Brain microvascular endothelial cell (primary cell): Measurements from ENCODE around the gene DCC.

Source experiments
- DNase-seq: peaks from one replicate; pipeline ENCODE4 v3.0.0-alpha.2; 2020
- H3K27ac ChIP-seq: fragments of 250-450 bp; sonication (Bioruptor Pico); 2 replicates; pipeline ENCODE4 v1.5.1; 2020; ENCODE audit warnings: mild to moderate bottlenecking, moderate library complexity
- H3K27me3 ChIP-seq: fragments of 250-450 bp; sonication (Bioruptor Pico); replicated peaks from 2 replicates; pipeline ENCODE4 v1.5.1; 2020; ENCODE audit warnings: mild to moderate bottlenecking
- H3K36me3 ChIP-seq: fragments of 250-450 bp; sonication (Bioruptor Pico); replicated peaks from 2 replicates; pipeline ENCODE4 v1.5.1; 2020; ENCODE audit warnings: mild to moderate bottlenecking
- H3K4me3 ChIP-seq: 2 replicates; pipeline ENCODE4 v1.5.1; 2011; ENCODE audit warnings: low read depth, mild to moderate bottlenecking, control low read depth, low read length, moderate library complexity
- in situ Hi-C: cut with HindIII; loops from 2 replicates; pipeline ENCODE4 v1.10.0; 2017; ENCODE audit warnings: low sequenced_read_pairs, low pct_ligation_motif_present
- TF ChIP-seq, protein P1 (sequence below): IDR thresholded peaks from 2 replicates; pipeline ENCODE4 v1.5.1; 2011; ENCODE audit warnings: low read depth, mild to moderate bottlenecking, moderate library complexity, low read length, control low read depth, inconsistent platforms; ENCODE audit errors: missing control alignments

The DCC gene

DNA sequence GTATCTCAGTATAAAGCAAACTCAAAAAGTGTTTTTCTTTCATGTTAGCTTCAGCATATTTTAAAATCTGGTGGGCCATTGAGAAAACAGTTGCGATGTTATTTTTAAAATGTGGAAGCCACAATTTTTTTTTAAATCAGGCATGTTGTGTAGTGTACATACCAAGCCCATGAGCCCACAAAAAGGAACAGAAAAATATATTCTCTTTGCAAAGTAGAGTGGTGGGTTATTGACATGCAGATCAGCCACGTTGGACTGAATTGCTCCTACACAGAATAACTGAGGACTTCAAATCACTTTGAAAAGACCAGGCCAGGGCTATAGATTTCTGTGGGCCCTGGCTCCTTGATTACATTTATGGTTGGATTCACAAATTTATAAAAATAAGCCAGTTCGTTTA lies 774.4 kb downstream of the DCC start:
- Histone ChIP-seq H3K36me3 (no peaks in the 10 kb centered on the region), H3K27ac (no peak overlapping the region), H3K27me3 (no peaks in the 10 kb centered on the region), H3K4me3 (no peak overlapping the region)
- TF ChIP-seq, protein P1, sequence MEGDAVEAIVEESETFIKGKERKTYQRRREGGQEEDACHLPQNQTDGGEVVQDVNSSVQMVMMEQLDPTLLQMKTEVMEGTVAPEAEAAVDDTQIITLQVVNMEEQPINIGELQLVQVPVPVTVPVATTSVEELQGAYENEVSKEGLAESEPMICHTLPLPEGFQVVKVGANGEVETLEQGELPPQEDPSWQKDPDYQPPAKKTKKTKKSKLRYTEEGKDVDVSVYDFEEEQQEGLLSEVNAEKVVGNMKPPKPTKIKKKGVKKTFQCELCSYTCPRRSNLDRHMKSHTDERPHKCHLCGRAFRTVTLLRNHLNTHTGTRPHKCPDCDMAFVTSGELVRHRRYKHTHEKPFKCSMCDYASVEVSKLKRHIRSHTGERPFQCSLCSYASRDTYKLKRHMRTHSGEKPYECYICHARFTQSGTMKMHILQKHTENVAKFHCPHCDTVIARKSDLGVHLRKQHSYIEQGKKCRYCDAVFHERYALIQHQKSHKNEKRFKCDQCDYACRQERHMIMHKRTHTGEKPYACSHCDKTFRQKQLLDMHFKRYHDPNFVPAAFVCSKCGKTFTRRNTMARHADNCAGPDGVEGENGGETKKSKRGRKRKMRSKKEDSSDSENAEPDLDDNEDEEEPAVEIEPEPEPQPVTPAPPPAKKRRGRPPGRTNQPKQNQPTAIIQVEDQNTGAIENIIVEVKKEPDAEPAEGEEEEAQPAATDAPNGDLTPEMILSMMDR: no peak
- in situ Hi-C loops: no loop called here
- DNase-seq: no peak

DNA sequence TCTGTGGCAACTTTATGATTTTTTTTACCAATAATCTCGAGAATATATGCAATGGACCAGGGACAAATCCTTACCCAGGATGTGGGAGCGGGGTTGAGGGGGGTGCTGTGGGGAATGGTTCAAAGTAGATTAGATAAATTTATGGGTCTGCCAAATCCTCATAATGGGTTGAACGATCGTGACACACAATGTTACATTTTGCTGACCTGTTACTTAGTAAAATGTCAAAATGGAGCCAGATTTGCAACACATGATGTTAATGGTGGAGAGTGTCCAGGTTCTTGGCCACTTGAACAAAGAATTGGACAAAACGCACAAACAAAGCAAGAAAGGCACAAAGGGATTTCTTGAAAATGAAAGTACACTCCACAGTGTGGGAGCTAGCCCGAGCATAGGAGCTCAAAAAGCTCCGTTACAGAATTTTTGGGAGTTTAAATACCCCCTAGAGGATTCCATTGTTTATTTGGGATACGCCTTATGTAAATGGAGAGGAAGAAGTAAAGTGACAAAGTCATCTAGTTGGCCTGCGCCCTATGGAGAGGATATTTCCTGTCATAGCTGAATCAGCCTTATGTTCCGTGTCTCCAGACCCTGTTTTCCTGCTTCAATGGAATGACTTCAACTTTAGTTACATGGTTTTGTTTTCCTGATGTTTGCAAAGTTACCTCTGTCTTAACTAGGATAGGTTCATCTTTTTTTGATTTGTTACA lies 776.0 kb downstream of the DCC start:
- Histone ChIP-seq H3K27ac (no peak overlapping the region), H3K4me3 (no peak overlapping the region), H3K27me3 (no peaks in the 10 kb centered on the region), H3K36me3 (no peaks in the 10 kb centered on the region)
- no peak for DNase-seq
- TF ChIP-seq, protein P1: no peak
- in situ Hi-C loops: no loop called here

DNA sequence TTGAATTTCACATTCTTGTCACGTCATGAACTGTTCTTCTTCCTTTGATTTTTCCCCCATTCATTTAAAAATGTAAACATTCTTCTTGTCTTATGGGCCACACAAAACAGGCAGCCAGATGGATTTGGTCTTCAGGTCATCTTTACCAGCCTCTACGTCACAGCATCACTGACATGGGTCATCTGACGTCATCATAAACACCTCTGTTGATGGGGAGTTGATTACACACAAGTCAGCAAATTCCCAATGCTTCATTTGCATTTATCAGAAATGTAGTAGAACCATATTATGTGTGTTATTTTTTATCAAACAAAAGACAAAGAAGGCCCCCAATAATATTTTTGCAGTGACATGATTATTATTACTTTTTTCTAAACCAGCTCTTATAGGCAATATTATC lies 777.9 kb downstream of the DCC start:
- TF ChIP-seq, protein P1: no peak
- Histone ChIP-seq H3K27me3 (no peaks in the 10 kb centered on the region), H3K4me3 (no peak overlapping the region), H3K36me3 (no peaks in the 10 kb centered on the region), H3K27ac (no peak overlapping the region)
- in situ Hi-C loops: no loop called here
- DNase-seq: no peak

DNA sequence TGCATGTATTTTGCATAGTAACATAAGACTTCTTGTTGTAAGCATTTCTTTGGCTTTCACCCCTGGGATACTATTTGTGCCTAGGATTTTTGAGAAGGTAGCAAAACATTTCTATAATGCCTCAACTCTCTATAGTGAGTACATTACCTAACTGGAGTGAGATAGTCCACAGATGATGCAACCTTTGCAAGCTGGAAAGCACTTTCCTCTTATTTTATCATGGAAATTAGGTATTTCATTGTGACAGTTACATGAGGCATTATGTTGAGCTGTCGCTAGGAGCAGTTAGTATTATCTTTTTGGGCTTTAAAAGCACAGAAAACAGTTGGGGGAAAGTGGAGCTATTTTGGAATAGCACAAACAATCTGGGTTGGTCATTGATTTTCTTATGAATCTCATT lies 786.2 kb downstream of the DCC start:
- no peak overlapping the region for H3K27ac ChIP-seq
- in situ Hi-C loops: no loop called here
- H3K36me3 ChIP-seq: no peaks in the 10 kb centered on the region
- H3K4me3 ChIP-seq: no peak overlapping the region
- DNase-seq: no peak
- H3K27me3 ChIP-seq: no peaks in the 10 kb centered on the region
- TF ChIP-seq, protein P1: no peak

DNA sequence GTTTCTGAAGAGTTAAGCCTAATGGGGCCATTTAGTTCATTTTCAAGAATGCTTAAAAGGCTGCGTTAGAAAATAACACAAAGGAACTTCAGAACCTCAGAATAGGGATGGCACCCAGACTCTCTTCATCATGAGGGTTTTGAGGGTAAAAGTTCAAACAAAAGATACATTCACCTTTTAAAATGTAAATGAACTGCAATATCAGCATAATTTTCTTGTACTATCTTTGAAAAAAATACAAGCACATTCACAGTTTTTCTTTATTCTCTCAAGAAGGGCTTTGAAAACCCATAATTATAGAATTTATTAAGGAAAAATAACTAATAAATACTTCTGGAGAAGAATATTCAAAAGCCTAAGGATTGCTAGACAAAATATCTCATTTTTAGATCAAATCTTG lies 791.0 kb downstream of the DCC start:
- in situ Hi-C loops: no loop called here
- no peak overlapping the region for H3K27ac ChIP-seq
- H3K4me3 ChIP-seq: no peak overlapping the region
- TF ChIP-seq, protein P1: no peak
- no peak for DNase-seq
- H3K36me3 ChIP-seq: no peaks in the 10 kb centered on the region
- H3K27me3 ChIP-seq: no peaks in the 10 kb centered on the region

DNA sequence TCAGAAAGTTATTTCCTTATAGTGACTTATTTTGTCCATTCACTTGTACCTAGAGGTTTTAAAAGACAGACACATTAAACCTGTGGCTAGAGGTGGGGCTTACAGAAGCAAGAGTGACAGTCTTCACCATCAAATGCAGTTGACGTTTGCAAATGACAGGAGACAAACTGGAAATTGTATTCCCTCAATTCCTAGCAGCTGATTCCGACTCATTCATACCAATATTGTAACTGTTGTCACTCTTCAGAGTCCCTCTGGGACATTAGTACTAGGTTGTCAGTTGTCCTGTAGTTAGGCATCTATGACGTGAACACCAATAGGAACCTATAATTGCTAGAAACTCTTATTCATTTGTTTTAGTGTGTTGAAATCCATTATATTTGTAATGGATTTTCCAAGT lies 794.7 kb downstream of the DCC start:
- in situ Hi-C loops: no loop called here

More for the DNA sequence above, 794.7 kb downstream of the DCC start:
- DNase-seq: no peak
- no peaks in the 10 kb centered on the region for H3K27me3 ChIP-seq
- H3K27ac ChIP-seq: no peak overlapping the region
- no peak overlapping the region for H3K4me3 ChIP-seq
- TF ChIP-seq, protein P1: no peak
- H3K36me3 ChIP-seq: no peaks in the 10 kb centered on the region
